ENCODE results near the gene CTNNA2.
"Not testable (repeated sequence)": the region's sequence is repeated elsewhere in the genome, so short reads cannot be mapped to it uniquely, and the experiment has no call there.

CTNNA2 gene

GRCh38 chr2:80187156-80187555 is 674.3 kb downstream of the CTNNA2 start:
- no peak overlapping the region for H3K4me3 ChIP-seq (ENCODE audit: low read length)
- no peak for DNase-seq (ENCODE audit: low read depth, low spot score)

GRCh38 chr2:80190166-80190565 is 677.3 kb downstream of the CTNNA2 start:
- H3K4me3 ChIP-seq (ENCODE audit: low read length) = no peak overlapping the region
- DNase-seq (ENCODE audit: low read depth, low spot score) = no peak

- no peak for DNase-seq (ENCODE audit: low read depth, low spot score)
- no peak overlapping the region for H3K4me3 ChIP-seq (ENCODE audit: low read length)
Observed at GRCh38 chr2:80193566-80193965, 680.7 kb downstream of the CTNNA2 start.

GRCh38 chr2:80195034-80195433 is 682.2 kb downstream of the CTNNA2 start:
- H3K4me3 ChIP-seq (ENCODE audit: low read length) = no peak overlapping the region
- no peak for DNase-seq (ENCODE audit: low read depth, low spot score)

- no peak overlapping the region for H3K4me3 ChIP-seq (ENCODE audit: low read length)
- DNase-seq (ENCODE audit: low read depth, low spot score) = no peak
Observed at GRCh38 chr2:80198042-80198441, 685.2 kb downstream of the CTNNA2 start.

- DNase-seq (ENCODE audit: low read depth, low spot score) = no peak
- no peak overlapping the region for H3K4me3 ChIP-seq (ENCODE audit: low read length)
Observed at GRCh38 chr2:80199504-80199903, 686.7 kb downstream of the CTNNA2 start.

- H3K4me3 ChIP-seq (ENCODE audit: low read length); DNase-seq (ENCODE audit: low read depth, low spot score): not testable (repeated sequence)
Observed at GRCh38 chr2:80203929-80204328, 691.1 kb downstream of the CTNNA2 start.

- H3K4me3 ChIP-seq (ENCODE audit: low read length) = no peak overlapping the region
- no peak for DNase-seq (ENCODE audit: low read depth, low spot score)
Observed at GRCh38 chr2:80205498-80205897, 692.6 kb downstream of the CTNNA2 start.

GRCh38 chr2:80209458-80209857 is 696.6 kb downstream of the CTNNA2 start:
- no peak overlapping the region for H3K4me3 ChIP-seq (ENCODE audit: low read length)
- DNase-seq (ENCODE audit: low read depth, low spot score) = no peak

GRCh38 chr2:80217446-80217845 is 704.6 kb downstream of the CTNNA2 start:
- no peak for DNase-seq (ENCODE audit: low read depth, low spot score)
- H3K4me3 ChIP-seq (ENCODE audit: low read length) = no peak overlapping the region

GRCh38 chr2:80222644-80223043 is 709.8 kb downstream of the CTNNA2 start:
- H3K4me3 ChIP-seq (ENCODE audit: low read length) = no peak overlapping the region

GRCh38 chr2:80231421-80231820 is 718.6 kb downstream of the CTNNA2 start:
- no peak overlapping the region for H3K4me3 ChIP-seq (ENCODE audit: low read length)
- no peak for DNase-seq (ENCODE audit: low read depth, low spot score)

More at GRCh38 chr2:80222644-80223043, 709.8 kb downstream of the CTNNA2 start:
- DNase-seq (ENCODE audit: low read depth, low spot score) = no peak

- DNase-seq (ENCODE audit: low read depth, low spot score) = no peak
- no peak overlapping the region for H3K4me3 ChIP-seq (ENCODE audit: low read length)
Observed at GRCh38 chr2:80233333-80233732, 720.5 kb downstream of the CTNNA2 start.

GRCh38 chr2:80238692-80239469 is 726.0 kb downstream of the CTNNA2 start:
- H3K4me3 ChIP-seq (ENCODE audit: low read length) = no peak overlapping the region
- peak; percentile 37 for DNase-seq (ENCODE audit: low read depth, low spot score)

GRCh38 chr2:80242355-80242910 is 729.6 kb downstream of the CTNNA2 start:
- no peak overlapping the region for H3K4me3 ChIP-seq (ENCODE audit: low read length)
- peak; percentile 8 for DNase-seq (ENCODE audit: low read depth, low spot score)

GRCh38 chr2:80244905-80245584 is 732.2 kb downstream of the CTNNA2 start:
- H3K4me3 ChIP-seq (ENCODE audit: low read length) = no peak overlapping the region
- DNase-seq (ENCODE audit: low read depth, low spot score) = no peak

- no peak for DNase-seq (ENCODE audit: low read depth, low spot score)
- H3K4me3 ChIP-seq (ENCODE audit: low read length) = no peak overlapping the region
Observed at GRCh38 chr2:80246534-80246933, 733.7 kb downstream of the CTNNA2 start.

- no peak for DNase-seq (ENCODE audit: low read depth, low spot score)
Observed at GRCh38 chr2:80247339-80247738, 734.5 kb downstream of the CTNNA2 start.

GRCh38 chr2:80248146-80248545 is 735.3 kb downstream of the CTNNA2 start:
- no peak overlapping the region for H3K4me3 ChIP-seq (ENCODE audit: low read length)
- DNase-seq (ENCODE audit: low read depth, low spot score) = no peak

More at GRCh38 chr2:80247339-80247738, 734.5 kb downstream of the CTNNA2 start:
- H3K4me3 ChIP-seq (ENCODE audit: low read length) = no peak overlapping the region

GRCh38 chr2:80252294-80252986 is 739.6 kb downstream of the CTNNA2 start:
- no peak overlapping the region for H3K4me3 ChIP-seq (ENCODE audit: low read length)
- DNase-seq (ENCODE audit: low read depth, low spot score) = no peak

Measured in Jurkat, Clone E6-1 (cell line).